NT2/D1 (cell line): ENCODE measurements around the gene HNMT.

Experiments
- SUZ12 ChIP-seq: IDR thresholded peaks from 2 replicates; pipeline ENCODE4 v1.6.1; 2011; ENCODE audit not compliant: insufficient read length, insufficient read depth; ENCODE audit errors: extremely low read depth
- YY1 ChIP-seq: IDR thresholded peaks from 2 replicates; pipeline ENCODE4 v1.6.1; 2011; ENCODE audit not compliant: insufficient read length, insufficient read depth
- ZNF274 ChIP-seq: IDR thresholded peaks from 2 replicates; pipeline ENCODE4 v1.6.1; 2011; ENCODE audit warnings: mild to moderate bottlenecking, low read depth, low read length

GRCh38 chr2:137960223-137960622 is 4.0 kb upstream of the HNMT start:
- TF ChIP-seq ZNF274: no peak
- no peak for TF ChIP-seq YY1
- TF ChIP-seq SUZ12: no peak
